Stimulated activated CD4-positive, alpha-beta T cell treated with anti-CD3 and anti-CD28 coated beads, Interleukin-2, amount 100 ng/mL, for 4 hours (primary cell): ENCODE measurements around the gene SH3GLB2.
"Not testable (repeated sequence)": the region's sequence is repeated elsewhere in the genome, so short reads cannot be mapped to it uniquely, and the experiment has no call there.

Experiments used
- DNase-seq: peaks from one replicate; pipeline ENCODE4 v3.0.0-alpha.2; 2020; ENCODE audit warnings: low read depth

Gene SH3GLB2

GRCh38 chr9:129014608-129015007 is 13.5 kb downstream of the SH3GLB2 start:
- no peak for DNase-seq

GRCh38 chr9:129014124-129014523 is 14.0 kb downstream of the SH3GLB2 start:
- DNase-seq, result no peak

GRCh38 chr9:129013674-129014073 is 14.5 kb downstream of the SH3GLB2 start:
- no peak for DNase-seq

DNA sequence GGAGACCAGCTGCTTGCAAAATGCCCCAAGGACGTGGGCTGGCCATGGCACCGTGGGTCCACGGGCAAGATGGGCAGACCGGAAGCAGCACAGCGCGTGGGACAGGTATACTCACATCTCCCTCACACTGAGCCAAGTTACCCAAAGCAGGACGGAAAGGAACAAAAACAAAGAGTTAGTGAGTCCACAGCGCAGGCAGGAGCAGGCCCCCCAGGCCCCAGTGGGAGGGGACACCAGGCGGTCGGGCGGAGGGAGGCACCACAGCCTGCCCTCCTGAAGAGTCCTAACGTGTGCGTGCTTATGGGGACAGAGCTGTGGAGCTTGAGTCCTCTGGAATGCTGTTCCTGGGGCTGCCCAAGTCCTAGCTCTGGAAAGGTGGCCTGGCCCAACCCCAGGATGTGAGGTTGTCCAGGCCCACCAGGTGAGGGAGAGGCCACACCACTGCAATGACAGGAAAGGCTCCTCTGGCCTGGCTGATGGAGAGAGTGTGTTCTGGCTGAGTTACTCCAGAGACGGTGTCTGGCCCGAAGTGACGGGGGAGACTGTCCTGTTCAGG is 15.2 kb downstream of the SH3GLB2 start:
- DNase-seq, result no peak

DNA sequence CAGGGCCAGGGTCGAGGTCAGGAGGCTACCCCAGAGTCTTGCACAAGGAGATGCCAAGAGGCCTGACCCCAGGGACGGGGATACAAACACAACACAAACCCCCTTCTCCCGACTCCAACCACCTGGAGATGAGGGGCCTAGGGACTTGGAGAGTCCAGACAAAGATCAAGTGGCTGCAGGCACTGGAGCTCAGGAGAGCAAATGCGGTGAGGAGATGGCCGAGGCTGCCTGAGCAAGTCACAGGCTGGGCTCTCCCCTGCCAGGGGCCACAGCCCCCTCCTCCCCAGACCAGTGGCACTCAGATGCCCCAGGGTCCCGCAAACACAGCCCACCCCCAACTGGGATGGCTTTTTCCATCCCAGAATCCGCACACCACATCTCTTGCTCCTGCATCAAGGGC is 15.8 kb downstream of the SH3GLB2 start:
- no peak for DNase-seq

DNA sequence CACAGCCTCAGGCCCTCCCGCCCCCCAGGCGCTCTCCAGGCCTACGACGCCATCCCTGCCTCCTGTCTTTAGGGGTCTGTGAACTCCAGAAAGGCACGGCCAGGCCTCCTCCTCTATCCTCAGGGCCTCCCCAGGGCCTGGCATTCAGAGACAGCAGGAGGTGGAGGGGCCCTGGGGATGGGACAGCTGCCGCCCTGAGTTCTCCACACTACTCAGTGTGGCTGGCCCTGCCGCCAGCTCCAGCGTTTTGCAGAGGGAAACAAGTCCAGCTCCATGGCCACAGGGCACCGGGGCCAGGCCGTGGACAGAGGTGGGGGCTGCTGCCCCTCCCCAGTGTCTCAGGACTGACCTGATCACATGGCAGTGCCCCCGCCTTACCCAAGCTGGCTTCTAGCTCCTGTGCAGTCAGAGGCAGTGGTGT is 16.4 kb downstream of the SH3GLB2 start:
- no peak for DNase-seq

- DNase-seq, result no peak
These were observed 17.0 kb downstream of the SH3GLB2 start for GRCh38 chr9:129011170-129011569.

GRCh38 chr9:129010267-129010975 is 17.7 kb downstream of the SH3GLB2 start:
- no peak for DNase-seq

DNA sequence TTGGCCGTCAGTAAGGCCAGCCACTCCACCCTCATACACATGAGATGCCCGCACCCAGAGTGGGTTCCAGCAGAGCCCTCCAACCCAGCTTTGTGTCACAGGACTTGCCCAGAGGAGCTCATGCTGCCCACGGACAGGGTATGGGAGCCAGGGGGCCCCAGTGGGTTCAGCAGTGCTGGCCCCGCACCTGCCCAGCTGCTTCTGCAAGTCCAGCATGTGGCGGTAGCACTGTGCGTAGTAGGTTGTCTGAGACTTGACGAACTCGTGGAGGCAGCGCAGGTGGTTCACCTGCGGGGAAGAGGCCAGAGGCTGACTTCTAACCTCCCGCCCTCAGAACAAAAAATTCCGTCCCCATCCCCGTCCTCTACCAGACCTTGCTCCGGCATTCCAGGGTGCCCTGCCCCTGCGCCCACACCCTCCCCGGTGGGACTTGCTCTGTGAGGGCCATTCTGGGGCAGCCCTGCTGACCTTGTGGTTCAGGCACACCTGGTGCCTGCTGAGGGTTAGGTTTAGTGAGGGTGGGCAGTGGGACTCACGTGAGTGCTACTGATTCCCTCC is 18.5 kb downstream of the SH3GLB2 start:
- DNase-seq, result no peak

- DNase-seq, result no peak
These were observed 19.0 kb downstream of the SH3GLB2 start for GRCh38 chr9:129008986-129009583.

DNA sequence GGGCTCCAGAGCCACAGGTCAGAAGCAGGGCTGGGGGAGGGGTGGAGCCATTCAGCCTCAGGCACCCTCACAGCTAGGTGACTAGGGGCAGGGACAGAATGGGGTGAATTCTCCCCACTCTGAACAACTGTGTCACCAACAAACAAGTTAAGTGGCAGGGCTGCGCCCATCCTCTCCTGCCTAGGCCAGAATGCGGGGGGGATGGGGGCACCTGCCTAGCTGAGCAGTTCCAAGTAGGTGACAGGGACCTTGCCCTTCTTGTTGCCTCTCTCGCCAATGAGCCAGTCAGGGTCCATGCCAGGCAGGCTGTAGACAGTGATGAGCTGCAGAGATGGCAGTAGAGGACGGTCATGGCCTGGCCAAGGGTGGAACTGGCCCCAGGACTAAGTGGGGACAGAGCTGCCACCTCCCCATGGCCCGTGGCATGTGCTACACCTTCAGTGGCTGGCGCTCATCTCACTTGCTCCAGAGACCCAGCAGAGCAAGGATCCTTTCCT is 19.6 kb downstream of the SH3GLB2 start:
- no peak for DNase-seq

GRCh38 chr9:129007766-129008468 is 20.2 kb downstream of the SH3GLB2 start:
- DNase-seq, result no peak

GRCh38 chr9:129007035-129007765 is 20.9 kb downstream of the SH3GLB2 start:
- DNase-seq, result no peak

DNA sequence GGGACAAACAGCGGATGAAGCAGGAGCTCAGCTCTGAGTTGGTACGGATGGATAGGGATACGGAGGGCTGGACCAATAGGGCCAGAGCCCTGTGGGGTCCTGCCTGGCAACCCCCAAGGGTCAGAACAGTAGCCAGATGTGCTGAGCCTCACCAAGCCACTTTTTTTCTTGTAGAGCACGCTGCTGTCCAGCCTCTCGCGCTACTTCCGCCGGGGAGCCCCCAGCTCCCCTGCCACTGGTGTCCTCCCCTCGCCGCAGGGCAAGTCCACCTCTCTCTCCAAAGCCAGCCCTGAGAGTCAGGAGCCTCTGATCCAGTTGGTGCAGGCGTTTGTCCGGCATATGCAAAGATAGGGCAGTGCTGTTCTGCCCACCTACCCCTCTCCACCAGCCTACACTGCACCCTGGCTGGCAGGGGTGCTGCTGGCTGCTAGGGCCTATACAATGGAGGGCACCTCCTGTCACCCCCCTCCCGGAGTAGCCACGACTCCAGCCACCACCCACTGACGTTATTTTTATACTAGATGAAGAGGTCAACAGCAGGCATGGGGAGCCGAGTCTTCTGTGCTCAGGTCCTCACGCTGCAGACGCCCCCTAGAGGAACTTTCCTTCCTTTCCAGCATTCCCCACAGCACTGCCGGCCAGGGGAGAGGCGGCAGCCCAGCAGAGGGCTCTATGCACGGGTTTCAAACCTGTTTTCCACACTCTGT is 21.6 kb downstream of the SH3GLB2 start:
- no peak for DNase-seq

- no peak for DNase-seq
These were observed 22.7 kb downstream of the SH3GLB2 start for GRCh38 chr9:129005336-129005997.

GRCh38 chr9:129004173-129004572 is 24.0 kb downstream of the SH3GLB2 start:
- not testable (repeated sequence) for DNase-seq

- no peak for DNase-seq
These were observed 25.1 kb downstream of the SH3GLB2 start for GRCh38 chr9:129002992-129003391.

GRCh38 chr9:129001504-129002325 is 26.4 kb downstream of the SH3GLB2 start:
- DNase-seq, result no peak

DNA sequence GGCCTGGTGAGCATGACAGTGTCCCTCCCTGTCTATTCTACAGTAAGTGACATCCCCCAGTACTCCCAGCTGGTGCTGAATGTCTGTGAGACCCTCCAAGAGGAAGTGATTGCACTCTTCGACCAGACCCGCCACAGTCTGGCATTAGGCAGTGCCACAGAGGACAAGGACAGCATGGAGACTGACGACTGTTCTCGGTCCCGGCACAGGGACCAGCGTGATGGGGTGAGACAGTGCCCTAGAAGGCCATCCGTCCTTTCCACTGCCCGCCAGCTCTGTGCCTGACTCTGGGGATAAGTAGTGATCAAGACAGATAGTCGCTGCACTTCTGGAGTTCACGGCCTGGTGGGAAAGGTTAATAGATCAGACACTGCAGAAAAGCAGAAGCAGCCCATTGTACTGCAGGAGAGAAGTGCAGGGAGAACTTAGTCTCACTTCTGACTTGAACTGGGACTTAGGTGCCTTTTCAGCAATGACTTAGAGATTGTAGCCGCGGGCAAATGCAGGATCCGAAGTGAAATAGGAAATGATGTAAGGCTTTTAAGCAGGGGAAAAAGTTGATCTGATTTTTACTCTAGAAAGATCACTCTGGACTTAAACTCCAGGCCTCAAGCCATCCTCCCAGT is 28.4 kb downstream of the SH3GLB2 start:
- no peak for DNase-seq
